HG02973 (cell line): ENCODE data around the gene INPP5F.
"Not testable (repeated sequence)": the region's sequence is repeated elsewhere in the genome, so short reads cannot be mapped to it uniquely, and the experiment has no call there.

Experiments
- ATAC-seq: cut with Tn5 transposase; IDR thresholded peaks from one replicate; pipeline ENCODE4 v1.9.1; 2021; ENCODE audit warnings: moderate library complexity; ENCODE audit not compliant: unreplicated experiment

Gene INPP5F

GRCh38 chr10:119776536-119776935, 50.7 kb downstream of the INPP5F start:
- no peak for ATAC-seq

GRCh38 chr10:119777686-119778085, 51.8 kb downstream of the INPP5F start:
- no peak for ATAC-seq

DNA sequence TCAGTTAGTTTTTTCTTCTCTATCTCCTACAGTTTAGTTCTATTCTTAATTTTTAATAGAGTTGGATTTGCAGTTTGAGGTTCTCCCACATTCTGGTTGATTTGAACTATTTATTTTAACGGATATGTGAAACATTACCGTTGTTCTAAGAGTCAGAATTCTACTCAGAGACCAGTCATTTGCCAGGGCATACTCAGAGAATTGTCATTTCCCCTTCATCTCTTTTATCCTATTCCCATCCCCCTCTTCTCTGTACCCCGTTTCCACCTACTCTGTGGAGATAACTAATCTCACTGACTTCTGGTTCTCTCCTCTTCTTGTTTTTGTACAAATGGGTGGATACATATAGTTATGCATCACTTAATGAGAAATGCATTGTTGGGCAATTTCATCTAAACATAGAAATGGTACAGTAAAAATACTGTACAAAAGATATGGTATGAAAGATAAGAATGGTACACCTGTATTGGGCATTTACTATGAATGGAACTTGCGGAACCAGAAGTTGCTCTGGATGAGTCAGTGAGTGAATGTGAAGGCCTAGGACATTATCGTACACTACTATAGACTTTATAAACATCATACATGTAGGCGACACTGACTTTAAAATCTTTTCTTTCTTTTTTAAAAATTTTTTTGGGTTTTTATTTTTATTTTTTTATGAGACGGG, 53.1 kb downstream of the INPP5F start:
- ATAC-seq: no peak

DNA sequence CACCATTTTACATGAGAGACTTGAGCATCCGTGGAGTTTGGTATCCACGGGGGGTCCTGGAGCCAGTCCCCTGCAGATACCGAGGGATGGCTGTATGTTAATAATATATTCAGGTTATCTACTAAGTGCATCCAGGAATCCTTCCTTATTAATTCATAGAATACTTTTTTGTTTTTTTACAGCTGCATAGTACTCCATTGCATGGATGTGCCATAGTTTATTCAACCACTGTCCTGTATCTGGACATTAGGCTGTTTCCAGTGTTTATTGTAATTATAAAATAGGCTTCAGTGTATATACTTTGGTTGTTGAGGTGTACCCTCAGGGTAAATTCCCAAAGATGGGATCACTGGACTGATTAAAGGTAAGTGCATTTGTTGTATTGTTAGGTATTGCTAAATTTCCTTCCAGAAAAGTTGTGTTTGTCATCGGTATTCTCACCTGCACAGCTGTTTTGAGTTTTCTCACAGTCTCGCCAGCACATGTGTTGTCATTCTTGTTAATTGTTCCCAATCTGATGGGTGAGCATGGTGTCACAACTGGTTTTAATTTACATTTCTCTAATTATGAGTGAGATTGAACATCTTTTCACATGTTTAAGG, 55.1 kb downstream of the INPP5F start:
- ATAC-seq: no peak

DNA sequence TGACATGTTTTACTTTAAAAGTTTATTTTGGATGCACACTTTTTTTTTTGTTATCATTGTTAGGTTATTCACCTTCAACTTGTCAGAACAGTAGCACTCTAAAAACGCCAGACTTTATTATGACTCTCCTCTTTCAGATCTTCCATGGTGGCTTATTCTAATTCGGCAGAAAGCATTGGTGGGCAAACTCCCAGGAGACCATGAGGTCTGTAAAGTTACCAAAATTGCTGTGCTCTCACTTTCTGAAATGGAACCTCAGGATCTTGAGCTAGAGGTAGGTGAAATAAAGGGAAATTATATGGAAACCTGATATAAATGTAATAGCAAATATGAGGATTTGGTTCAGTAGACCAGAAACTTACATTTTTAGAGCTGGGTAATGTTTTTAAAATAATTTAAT, 55.6 kb downstream of the INPP5F start:
- ATAC-seq: no peak

GRCh38 chr10:119782981-119783664, 57.3 kb downstream of the INPP5F start:
- ATAC-seq: no peak

GRCh38 chr10:119783665-119784027, 57.8 kb downstream of the INPP5F start:
- no peak for ATAC-seq

DNA sequence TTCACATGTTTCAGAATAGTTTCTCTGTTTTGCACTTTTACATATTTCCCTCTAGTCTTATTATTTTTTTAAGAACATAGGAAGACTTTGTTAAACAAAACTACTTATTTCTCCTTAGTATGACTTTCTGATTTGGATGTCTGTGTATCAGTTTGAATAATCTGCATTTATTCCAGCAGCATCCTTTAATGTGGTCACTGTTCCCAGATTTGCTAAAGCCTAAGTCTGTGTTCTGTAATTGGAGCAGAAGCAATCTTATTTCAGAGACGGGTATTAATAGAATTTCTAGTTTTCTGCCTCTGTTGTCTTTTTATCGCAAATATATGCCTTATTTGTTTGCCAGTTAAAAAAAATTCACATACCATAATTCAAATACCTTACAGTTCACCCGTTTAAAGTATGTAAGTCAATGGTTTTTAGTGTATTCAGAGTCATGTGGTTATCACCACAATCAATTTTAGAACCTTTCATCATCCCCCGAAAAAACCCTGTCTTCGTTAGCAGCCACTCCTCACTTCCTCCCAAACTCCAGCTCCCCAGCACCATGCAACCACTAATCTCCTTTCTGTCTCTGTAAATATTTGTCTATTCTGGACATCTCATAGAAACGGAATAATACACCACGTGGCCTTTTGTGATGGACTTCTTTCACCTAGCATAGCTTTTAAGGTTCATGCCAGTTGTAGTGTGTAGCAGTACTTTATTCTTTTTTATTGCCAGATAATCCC, 58.7 kb downstream of the INPP5F start:
- peak; percentile 70 for ATAC-seq

- no peak for ATAC-seq
Measured at GRCh38 chr10:119786117-119786769, 60.4 kb downstream of the INPP5F start.

GRCh38 chr10:119795101-119795500, 69.3 kb downstream of the INPP5F start:
- ATAC-seq: not testable (repeated sequence)

DNA sequence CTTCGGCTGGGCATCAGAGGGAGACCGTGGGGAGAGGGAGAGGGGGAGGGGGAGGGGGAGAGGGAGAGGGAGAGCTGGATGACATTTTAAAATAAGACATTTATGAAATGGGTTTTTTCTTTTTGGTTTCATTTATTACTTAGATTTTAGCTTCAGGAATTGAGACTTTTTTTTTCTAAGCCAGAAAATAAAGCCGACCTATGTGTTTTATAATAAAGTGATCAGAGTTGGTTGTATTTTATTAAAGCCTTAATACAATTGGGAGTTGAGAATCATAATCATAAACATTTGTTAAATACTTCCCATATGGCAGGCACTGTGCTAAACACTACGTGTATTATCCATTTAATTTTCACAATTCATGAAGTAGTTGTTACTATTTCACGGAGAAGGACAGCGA, 70.2 kb downstream of the INPP5F start:
- ATAC-seq: no peak

GRCh38 chr10:119801176-119801575, 75.3 kb downstream of the INPP5F start:
- no peak for ATAC-seq

GRCh38 chr10:119801998-119802538, 76.2 kb downstream of the INPP5F start:
- ATAC-seq: peak; percentile 46

DNA sequence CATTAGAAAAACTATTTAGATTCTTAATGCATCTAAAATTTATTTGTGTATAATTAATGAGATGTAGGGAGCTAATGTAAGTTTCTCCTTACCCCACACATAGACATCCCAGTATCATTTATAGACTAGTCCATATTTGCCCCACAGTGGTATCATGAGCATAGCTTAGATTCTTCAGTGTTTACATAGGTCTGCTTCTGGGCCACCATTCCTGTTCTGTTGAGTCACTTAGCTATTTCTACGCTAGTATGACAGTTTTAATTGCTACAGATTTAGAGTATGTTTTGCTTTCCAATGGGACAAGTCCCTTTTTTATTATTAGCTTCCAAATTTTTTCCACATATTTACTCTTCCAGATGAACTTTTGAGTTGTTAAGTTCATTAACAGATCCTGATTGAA, 77.4 kb downstream of the INPP5F start:
- no peak for ATAC-seq

GRCh38 chr10:119805702-119806230, 79.9 kb downstream of the INPP5F start:
- no peak for ATAC-seq

GRCh38 chr10:119806334-119807130, 80.7 kb downstream of the INPP5F start:
- ATAC-seq: no peak

DNA sequence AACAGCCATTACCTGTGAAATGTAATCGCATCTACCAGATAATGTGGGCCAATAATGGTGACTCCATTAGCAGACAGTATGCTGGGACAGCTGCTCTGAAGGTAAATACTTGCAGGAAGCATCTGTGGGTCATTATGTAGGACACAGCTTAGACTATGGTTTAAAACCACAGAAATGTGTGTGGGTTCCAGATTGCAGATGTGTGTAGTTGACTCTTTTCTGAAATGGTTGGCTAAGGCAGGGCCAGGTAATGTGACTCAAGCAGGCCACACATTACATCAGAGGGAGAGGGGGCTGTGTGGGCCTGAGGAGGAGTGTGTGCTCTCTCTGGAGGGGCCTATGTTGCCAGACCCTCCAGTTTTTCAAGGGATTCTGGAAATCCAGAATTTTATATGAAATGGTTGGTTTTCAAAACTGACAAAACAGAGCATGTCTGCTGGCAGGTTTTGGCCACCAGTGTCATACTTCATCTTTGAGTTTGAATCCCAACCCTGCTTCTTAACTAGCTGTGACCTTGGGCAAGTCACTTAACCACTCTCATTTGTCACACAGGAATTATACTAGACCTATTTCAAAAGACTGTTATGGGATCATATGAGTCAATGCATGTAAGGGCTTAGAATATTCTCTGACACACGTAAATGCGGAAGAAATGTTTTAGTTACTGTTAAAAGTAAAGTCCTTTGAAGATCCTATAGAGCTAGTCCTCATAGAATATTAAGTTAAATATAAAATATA, 82.3 kb downstream of the INPP5F start:
- ATAC-seq: peak; percentile 79

DNA sequence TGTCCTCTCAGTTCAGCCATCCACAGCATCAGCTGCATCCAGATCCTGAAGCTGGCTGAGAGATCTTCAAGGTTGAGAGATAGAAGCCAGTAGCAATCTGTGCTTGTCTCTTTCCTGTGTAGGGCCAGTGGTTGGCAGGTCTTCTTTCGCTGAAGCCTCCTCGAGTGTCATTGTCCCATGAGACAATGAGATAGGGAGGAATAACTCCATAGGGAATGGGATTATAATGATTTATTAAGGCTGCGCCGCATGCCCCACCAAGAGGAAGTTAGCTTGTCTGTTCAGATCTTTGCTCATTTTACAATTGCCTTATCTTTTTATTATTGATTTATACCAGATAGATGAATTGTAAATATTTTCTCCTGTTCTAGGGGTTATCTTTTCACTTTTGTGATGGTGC, 85.3 kb downstream of the INPP5F start:
- ATAC-seq: no peak

- no peak for ATAC-seq
Measured at GRCh38 chr10:119812684-119813083, 86.8 kb downstream of the INPP5F start.
